ENCODE results near the gene PDXK. TPM values are rescaled to one million over a fixed set of nuclear protein-coding genes. Genes with fewer than 3 reads are reported as not detected.
A peak's percentile ranks its signal among the peaks of the same experiment; 100 is the strongest.

PDXK gene
- total RNA-seq, 1 donor from 2014 or later, result 31.4 TPM

DNA sequence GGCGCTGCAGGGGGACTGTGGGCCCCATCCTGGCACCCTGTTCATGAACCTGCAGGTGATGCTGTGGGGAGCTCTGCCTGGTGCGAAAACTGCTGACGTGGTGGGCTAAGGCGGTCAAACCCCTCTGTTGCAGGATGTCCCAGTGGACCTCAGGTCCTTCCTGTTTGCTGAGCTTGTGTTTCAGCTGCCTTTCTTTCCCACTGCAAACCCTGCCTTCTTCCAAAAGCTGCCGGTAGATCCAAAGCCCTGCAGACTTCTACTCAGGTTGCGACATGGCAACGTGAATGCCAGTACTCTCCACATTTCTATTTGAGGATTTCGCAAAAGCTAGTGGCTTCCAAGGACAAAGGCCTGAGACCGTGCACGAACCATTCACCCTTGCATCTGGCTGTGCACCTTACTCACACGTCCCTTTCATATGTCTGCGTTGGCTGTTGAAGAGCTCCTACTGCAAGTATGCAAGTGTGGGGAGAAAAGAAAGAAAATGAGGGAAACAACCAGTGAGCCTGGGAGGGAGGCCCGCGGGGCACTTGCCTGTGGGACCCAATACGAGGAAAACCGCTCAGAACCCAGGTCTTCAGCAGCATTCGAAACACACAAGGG is 64.3 kb downstream of the PDXK start:
- DNase-seq, result no peak

DNA sequence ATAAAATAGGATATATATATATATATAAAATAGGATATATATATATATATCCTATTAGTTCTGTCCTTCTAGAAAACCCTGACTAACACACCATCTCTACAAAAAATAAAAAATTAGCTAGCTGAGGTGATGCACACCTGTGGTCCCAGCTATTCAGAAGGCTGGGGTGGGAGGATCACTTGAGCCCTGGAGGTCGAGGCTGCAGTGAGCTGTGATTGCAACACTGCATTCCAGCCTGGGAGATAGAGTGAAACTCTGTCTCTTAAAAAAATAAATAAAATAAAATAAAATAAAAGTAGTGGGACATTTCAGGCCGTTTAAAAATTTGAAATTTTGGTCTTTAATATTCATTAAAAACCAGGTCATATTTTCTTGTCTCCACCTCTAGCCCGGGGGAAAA is 66.2 kb downstream of the PDXK start:
- DNase-seq, result no peak

DNA sequence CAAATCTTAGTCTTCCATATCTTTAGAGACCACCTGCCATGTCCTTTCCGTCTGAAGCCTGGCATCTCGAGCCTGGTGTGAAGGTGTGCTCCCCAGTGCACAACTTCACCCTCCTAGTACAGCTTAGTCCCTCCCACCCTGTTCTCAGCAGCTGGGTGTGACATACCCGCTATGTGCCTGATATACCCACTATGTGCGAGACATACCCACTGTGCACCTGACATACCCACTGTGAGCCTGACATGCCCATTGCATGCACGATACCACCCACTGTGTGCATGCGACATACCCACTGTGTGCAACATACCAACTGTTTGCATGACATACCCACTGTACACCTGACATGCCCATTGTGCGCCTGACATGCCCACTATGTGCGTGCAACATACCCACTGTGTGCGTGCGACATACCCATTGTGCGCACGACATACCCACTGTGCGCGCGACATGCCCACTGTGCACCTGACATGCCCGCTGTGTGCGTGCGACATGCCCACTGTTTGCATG is 67.4 kb downstream of the PDXK start:
- DNase-seq, result no peak

DNA sequence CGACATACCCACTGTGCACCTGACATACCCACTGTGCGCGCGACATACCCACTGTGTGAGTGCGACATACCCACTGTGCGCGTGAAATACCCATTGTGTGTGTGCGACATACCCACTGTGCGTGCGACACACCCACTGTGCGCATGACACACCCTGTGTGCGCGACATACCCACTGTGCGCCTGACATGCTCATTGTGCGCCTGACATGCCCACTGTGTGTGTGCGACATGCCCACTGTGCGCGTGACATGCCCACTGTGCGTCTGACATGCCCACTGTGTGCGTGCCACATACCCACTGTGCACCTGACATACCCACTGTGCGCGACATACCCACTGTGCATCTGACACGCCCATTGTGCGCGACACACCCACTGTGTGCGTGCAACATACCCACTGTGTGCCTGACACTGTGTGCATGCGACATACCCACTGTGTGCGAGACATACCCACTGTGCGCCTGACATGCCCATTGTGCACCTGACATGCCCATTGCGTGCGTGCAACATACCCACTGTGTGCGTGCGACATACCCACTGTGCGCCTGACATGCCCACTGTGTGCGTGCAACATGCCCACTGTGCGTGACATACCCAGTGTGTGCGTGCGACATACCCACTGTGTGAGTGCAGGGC is 68.0 kb downstream of the PDXK start:
- no peak for DNase-seq

DNA sequence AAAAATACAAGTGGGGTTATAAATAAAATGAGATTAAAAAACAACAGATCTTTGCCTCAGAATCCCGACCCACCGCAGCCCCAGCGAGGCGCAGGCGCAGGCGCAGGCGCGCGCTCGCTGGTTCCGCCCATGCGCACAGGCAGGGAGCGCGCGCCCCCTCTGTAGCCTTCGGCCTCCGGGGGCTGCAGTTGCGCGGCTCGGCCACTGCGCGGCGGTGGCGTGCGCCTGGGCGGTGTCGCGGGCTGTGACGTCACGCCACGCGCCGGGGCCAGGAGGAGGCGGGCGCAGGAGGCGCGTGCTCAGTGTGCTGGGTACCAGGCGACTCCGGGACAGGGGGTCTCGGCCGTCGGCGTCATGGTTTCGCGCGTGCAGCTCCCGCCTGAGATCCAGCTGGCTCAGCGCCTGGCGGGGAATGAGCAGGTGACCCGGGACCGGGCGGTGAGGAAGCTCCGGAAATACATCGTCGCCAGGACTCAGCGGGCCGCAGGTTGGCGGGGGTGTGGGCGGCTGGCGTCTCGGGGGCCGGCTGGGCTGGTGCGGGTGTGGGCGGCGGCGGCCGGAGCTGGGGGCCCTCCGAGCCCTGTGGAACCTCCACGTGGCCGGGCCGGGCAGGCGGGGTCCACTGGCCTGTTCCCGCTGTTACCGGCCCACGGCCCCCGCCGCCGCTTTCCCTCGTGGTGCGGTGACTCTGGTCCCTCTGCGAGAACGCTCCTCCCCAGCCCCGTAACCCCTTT is 70.5 kb downstream of the PDXK start, which contains the start of gene RRP1:
RRP1 (plus strand) TSS at position 302 of the 734 bp plus-strand sequence; CDS start at position 355, 53 bp downstream.
- DNase-seq, result peak; percentile 76

DNA sequence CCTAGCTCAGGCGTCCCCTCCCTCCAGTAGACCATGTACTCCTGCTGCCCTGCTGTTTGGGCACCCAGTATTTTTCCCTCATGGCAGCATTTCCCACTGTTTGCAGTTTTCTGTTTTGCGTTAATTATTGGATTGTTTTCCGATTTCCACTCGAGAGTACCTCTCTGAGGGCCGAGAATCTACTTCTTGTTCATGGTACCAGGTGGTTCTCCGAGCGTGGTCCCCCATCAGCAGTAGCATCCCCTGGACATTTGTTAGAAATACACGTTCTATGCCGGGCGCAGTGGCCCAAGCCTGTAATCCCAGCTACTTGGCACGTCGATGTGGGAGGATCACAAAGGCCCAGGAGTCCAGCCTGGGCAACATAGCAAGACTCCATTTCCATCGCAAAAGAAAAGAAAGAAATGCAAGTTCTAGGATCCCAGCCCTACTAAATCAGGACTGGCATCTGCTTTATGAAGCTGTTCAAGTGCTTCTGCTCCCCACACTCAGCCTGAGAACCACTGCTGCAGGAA is 71.1 kb downstream of the PDXK start:
- DNase-seq, result no peak

DNA sequence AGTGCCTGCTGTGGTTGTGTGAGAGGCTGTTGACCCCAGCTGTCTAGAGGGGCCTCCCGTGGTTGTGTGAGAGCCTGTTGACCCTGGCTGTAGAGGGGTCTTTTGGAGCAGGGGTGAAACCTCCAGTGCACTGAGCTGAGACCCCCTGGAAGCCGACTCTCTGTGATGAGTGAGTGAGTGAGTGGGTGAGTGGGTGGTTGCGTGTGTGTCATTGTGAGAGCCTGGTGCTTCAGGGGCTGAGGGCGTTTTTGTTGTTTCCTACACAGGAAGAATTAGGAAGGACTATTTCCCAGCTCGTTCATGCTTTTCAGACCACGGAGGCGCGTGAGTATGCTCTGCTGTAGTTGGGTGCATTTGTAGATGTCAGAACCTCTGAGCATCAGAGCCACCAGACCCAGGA is 73.5 kb downstream of the PDXK start:
- no peak for DNase-seq

DNA sequence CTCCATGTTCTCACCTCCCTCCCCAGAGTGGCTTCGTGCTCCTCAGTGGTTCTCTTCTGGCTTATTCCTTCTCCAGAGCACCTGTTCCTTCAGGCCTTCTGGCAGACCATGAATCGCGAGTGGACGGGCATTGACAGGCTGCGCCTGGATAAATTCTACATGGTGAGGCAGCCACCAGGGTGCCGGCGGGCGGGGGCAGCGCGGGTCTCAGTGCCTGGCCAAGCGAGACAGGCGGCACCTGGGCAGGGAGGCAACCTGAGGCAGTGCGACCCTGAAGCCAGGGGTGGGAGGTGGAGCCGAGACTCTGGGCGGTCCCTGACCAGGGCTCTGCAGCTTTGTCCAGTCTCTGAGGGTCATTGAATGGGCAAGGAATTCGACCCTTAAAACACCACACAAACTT is 74.3 kb downstream of the PDXK start:
- DNase-seq, result no peak

DNA sequence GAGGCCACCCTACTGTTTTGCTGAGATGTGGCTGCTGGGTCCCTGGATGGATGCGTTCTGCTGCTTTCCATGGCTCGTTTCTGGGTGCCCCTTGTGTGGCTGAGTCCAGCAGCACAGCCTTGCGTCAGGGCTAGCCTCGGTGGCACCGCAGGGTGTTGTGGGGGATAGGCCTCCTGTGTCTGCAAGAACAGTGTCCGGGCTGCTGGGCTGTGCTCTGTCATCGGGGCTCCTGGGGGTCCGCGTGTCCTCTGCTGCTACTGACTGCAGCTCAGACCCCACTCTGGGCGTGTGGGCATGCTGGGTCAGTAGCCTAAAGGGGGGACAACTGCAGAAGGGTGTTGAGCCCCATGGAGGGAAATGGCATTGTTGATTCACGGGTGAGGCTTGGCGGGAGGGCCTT is 75.4 kb downstream of the PDXK start:
- DNase-seq, result no peak

DNA sequence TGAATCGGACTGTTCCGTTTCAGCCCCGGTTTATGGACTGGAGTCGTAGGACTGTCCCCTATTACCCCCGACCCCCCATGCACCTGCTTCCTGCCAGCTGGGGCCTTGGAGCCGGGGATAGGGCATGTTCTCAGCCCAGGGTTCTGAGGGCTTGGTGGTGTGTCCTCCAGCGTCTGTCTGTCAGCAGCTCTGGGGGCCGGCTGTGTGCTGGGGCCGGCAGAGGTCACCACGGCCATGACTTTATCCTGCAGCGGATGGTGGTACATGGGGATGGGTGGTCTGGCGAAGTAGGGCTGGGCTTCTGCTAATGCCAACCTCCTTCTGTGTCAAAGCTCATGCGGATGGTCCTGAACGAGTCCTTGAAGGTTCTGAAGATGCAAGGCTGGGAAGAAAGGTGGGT is 75.9 kb downstream of the PDXK start:
- no peak for DNase-seq

DNA sequence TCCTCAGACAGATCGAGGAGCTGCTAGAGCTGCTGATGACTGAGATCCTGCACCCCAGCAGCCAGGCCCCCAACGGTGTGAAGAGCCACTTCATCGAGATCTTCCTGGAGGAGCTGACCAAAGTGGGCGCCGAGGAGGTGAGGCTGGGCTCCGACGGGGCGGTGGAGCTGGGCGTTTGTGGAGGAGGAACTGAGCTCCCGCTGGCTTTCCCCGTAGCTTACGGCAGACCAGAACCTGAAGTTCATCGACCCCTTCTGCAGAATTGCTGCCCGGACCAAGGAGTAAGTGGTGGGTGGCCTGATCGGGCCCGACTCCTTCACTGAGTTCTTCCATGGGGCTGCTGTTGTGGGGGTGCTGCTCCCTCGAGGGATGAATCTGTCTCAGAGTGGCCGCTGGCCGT is 78.5 kb downstream of the PDXK start:
- no peak for DNase-seq

DNA sequence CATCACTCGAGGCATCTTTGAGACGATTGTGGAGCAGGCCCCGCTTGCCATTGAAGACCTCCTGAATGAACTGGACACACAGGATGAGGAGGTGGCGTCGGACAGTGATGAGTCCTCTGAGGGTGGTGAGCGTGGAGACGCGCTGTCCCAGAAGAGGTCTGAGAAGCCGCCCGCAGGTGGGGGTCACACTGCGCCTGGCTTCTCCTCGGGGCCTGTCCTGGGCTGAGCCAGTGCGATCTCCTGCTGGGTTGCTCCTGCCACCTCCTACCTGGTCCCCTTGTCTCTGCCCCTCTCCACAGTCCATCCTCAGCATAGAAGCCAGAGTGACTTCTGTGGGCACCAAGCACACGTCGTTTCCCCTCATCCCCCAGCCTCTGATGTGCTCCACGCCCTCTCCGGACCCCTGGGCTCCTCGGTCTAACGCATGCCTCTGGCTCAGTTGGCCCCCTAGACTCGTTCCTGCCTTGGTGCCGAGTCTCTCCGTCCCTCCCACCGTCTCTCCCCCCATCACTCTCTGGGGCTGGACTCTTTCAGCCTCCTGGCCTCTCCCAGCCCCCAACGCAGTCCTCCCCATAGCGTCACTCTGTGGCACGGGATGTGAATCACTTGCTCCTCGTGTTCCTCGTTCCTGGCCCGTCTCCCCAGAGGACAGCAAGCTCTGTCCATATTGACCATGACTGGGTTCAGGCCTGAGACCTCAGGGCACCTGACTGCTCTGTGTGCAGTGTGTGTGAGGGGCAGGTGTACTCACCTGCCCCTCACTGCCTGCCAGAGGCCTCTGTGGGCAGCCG is 79.2 kb downstream of the PDXK start:
- no peak for DNase-seq

DNA sequence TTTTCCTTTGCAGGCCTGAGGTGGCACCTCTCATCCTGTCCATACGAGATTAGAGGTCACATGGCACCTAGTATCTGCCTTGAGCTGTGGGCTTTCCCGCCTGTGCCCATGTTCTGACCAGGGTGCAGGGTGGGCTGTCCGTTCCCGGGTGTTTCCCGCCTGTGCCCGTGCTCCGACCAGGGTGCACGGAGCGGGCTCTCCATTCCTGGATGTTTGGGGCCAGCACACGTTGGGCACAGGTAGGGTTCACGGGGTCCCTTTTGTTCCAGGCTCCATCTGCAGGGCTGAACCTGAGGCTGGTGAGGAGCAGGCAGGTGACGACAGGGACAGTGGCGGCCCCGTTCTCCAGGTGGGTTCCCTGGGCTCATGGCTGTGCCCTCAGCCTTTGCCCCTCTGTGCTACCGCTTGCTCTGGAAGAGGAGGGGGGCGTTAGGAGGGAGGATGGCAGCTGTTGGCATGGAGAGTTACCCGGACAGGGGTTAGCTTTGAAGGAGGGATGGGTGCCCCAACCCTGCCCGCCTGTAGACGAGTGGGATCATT is 80.4 kb downstream of the PDXK start:
- DNase-seq, result no peak

DNA sequence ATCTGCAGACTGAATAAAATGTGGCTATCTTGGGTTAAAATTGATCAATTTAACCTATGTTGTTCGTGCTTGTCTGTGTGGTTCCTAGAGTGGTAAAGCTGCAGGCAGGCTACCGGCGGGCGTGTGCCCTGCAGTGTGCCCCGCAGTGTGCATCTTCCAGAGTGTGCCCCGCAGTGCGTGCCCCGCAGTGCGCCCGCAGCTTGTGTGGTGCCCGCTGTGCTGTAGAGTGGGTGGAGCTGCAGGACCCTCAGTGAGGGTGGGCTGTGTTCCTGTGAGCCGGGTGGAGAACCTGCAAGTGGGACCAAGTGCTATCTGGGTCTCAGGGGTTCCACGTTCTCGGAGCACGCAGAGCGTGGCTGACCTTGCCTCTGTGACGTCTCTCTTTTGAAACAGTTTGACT is 81.2 kb downstream of the PDXK start:
- no peak for DNase-seq

DNA sequence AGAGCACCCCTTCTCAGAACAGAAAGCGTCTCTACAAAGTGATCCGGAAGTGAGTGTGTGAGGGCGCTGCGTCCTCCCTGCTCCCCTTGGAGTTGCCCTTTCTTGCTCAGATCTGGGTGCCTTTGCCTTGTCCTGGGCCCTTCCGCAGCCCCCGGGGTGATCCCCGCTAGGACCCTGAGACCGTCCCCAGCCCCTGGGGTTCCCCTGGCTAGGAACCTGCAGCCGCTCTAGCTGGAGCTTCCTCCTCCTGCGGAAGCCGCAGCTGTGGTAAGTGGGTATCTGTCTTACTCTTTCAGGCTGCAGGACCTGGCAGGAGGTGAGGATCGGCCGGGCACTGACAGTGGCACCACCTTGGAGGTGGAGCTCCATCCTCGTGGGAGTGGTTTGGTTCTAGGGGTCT is 81.6 kb downstream of the PDXK start:
- no peak for DNase-seq

DNA sequence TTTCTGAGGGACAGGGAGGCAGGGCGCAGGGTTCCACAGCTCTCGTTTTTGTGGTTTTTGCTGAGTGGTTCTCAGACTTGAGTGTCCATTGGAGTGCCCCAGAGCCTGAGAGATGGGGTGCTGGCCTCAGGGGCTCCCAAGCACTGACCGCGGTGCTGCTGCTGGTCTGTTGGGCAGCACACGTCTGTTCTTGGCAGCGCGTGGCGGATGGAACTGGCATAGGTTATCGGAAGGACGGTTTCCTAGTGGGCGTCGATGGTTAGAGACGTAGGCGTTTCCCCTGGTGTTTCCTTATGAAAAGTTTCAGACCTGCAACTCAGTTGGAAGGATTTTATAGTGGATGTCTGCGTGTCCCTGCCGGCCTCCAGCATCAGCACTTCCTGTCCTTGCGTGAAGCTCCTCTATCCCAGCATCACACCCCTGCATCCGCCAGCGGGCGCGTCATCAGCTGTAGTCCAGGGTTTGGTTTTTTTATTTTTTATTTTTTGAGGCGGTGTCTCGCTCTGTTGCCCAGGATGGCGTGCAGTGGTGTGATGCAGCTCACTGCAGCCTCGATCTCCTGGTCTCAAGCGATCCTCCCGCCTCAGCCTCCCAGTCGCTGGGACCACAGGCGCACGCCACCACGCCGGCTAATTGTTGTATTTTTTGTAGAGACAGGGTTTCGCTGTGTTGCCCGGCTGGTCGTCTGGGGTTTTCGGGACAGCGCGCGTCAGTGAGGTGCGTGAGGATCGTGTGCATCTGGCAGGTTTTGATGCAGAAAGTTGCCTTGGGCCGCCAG is 82.3 kb downstream of the PDXK start:
- DNase-seq, result no peak

DNA sequence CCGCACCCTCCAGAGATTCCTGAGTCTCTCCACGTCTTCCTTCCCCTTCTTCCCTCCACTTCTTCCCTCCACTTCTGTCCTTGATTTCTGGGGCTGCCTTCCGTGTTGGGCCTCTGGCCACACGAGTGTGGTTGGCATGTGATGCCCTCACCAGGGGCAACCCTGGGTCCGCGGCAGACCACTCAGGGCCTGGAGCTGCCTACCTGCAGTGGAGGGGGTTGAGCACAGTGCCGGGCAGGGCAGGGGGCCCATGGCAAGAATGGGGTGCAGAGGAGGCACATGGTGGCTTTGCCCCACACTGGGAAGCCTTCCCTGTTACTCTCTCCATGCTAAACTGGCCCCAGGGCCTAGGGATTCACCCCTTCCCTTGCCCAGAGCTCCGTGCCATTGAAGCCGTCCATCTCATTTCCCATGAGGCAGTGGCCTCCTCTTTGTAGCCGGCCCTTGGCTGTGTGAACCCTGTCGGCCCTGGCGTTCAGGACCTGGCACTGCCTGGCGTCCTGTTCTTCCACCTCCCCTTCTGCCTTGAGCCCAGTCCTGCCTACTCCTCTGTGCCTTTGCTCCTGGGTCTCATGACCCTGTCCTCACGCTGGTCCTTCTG is 83.9 kb downstream of the PDXK start:
- no peak for DNase-seq

DNA sequence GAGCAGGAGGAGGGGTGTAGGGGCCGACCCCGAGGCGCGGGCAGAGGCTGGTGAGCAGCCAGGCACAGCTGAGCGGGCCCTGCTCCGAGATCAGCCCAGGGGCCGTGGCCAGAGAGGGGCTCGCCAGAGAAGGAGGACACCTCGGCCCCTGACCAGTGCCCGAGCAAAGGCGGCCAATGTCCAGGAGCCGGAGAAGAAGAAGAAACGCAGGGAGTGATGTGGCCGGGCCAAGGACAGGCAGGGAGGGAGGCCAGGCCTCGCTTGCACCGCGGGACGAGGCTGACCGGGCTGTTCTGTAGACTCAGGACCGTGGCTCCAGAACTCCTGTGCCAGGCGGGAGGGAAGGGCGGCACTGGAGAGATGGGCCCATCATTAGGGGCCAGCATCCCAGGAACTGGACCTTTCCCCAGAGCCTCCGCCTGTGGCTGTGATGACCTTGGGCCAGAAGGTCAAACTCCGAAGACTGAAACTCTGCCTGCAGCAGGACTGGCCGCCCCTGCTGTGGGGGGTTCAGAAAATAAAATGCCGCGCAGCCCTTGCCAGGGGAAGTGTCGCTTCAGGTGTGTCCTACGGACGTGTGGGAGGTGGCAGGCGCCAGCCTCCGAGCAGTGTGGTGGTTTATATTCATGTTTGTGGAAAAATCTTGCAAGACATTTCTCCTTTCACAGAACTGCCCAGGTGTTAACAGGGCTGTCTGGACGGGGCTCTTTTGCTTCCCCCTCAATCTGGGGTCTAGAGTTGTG is 84.8 kb downstream of the PDXK start:
- DNase-seq, result no peak

DNA sequence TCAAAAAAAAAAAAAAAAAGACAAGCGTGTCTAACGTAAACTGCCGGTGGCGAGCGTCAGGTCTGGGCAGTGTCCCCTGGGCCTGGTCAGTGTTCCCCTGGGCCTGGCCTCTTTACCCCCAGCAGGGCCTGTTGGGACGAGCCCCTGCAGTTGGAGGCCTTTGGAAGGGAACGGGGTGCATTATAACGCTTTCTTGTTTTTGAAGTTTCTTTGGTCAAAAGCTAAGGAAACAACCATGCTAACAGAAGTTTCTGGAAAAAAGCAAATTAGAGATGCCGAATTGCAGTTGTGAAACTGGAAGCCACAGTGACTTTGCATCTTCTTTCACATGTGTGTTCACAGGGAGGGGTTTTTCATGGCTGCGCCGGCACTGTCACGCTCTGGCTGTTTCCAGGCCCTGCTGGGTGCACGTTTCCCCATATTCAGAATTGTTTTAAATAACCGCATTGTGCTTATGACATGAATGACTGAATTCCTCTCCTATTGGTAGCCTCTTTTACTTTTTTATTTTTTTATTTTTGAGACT is 86.4 kb downstream of the PDXK start:
- DNase-seq, result no peak
